RCC 7860 (cell line): ENCODE data around the gene TMEM120A.

Experiments
- DNase-seq: peaks from one replicate; pipeline ENCODE4 v3.0.0-alpha.2; 2015; ENCODE audit warnings: low spot score
- FAIRE-seq: peaks from 2 replicates; lab custom pipeline; 2012; peaks lifted over from hg19 to GRCh38; lab: Jason Lieb, UNC

Gene TMEM120A

DNA sequence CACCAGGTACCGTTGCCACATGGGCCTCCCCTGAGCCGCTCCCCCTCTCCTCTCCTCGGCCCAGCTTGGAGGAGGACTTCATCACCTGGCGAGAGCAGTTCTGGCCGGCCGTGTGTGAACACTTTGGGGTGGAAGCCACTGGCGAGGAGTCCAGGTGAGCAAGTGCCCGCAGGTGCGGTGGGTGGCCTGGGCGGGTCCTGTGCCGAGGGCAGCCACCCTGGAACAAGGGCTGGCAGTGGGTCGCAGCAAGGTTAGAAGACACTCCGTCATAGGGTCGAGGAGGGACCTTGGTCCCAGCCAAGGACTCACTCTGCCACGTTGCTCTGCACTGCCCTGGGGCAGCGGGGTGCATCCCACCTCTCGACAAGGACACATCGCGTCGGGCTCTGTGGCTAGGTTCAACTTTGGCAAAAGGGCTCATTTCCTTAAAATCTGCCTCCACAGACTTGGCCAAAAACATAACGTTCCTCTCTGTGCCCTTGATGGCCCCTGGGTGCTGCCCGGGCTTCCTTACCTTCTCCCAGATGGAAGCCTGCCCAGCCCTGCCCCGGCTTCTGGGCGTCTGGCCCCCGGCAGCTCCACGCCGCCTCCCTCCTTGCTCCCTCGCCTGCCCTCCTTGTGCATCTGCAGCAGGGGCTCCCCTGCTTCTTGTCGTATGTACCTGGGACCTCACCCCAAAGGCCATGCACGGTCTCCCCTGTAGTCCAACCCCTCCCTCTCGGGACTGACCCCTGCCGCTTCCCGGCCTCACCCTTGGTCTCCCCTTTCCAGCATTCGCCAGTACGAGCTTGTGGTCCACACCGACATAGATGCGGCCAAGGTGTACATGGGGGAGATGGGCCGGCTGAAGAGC, 12.7 kb downstream of the TMEM120A start:
- DNase-seq (no peak), FAIRE-seq (no peak)

DNA sequence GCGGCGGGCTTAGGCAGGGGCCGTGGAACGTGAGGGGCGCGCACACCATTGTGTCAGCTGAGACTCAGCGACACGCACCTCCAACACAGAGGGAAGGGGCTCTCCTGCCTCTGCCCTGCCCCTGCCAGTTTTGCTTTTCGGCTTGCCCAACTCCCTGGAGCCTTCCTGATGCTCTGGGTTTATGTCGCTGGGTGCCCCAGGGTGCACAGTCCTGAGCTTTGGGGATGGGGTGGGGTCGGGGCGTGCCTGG, 13.3 kb downstream of the TMEM120A start:
- no peak for DNase-seq
- FAIRE-seq: no peak

DNA sequence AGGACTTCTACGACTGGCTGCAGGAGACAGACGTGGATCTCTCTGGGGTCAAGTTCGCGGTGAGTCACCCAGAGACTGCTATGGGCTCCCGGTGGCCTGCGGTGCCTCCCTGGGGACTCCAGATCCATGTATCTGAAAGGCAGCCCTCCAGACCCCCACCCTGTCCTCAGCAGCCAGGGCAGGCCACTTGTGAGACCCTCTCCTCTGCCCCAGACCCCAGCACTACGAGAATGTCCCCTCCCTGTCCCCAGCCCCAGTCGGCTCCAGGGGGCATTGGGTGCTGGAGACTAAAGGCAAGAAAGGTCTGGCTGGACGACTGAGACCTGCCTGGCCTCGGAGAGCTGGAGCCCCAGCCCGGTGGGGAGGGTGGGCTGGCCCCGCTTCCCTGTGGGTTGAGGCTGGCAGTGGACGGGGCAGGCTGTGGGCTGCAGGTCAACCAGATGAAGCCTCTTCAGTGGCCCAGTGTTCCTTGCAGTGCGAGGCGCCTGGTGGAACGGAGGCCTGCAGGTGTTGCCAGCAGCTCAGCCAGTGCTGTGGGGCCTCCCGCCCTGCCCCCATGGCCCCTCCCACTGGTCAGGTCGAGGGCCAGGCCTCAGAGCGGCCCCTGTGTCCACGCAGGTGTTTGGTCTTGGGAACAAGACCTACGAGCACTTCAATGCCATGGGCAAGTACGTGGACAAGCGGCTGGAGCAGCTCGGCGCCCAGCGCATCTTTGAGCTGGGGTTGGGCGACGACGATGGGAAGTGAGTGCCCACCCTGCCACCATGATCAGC, 13.8 kb downstream of the TMEM120A start:
- DNase-seq: no peak
- no peak for FAIRE-seq

DNA sequence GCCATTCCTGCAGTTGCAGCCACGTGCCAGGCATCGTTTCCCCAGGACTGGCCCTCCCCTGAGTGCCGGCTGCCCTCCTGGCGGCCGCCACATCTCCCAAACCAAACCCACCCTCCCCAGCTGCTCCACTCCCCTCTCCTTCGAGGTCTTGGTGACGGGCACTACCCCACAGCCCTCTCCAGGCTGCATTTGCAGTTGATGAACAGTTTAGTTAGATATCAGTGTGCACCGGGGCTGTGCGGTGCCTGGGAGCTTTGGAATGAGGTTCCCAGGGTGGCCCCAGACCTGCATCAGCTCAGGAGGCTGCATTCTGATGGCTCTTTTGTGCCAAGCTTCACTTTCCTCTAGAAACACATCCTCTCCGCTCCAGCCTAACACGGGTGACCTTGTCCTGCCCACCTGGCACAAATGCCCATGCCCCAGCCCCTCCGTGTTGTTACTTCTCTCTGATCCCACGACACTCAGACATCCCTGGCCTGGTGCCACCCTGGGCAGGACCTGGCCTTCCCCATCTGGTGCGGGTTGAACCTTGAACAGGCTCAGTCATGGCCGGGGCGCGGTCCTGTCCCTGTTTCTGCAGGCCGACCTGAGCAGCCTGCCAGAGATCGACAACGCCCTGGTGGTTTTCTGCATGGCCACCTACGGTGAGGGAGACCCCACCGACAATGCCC, 14.5 kb downstream of the TMEM120A start:
- peak; percentile 85 for FAIRE-seq

DNA sequence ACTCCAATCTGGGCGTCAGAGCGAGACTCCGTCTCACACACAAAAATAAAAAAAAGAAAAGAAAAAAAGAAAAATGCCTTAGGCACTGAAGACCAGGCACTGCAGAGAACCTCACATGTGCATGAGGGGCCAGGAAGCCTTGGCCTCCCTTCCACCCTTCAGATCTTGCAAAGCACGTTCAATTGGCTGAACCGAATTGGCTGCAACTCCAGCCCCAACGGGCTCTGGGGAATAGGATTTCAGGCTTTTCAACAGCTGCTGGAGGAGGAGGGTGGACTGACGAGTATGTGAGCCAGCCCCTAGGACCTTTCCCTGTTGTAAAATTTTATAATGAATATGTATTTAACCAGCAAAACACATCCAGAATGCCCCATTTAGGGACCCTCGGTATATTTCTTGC, 16.7 kb downstream of the TMEM120A start:
- FAIRE-seq (no peak), DNase-seq (no peak)

More for the DNA sequence above, 14.5 kb downstream of the TMEM120A start:
- peak; percentile 83 for DNase-seq

DNA sequence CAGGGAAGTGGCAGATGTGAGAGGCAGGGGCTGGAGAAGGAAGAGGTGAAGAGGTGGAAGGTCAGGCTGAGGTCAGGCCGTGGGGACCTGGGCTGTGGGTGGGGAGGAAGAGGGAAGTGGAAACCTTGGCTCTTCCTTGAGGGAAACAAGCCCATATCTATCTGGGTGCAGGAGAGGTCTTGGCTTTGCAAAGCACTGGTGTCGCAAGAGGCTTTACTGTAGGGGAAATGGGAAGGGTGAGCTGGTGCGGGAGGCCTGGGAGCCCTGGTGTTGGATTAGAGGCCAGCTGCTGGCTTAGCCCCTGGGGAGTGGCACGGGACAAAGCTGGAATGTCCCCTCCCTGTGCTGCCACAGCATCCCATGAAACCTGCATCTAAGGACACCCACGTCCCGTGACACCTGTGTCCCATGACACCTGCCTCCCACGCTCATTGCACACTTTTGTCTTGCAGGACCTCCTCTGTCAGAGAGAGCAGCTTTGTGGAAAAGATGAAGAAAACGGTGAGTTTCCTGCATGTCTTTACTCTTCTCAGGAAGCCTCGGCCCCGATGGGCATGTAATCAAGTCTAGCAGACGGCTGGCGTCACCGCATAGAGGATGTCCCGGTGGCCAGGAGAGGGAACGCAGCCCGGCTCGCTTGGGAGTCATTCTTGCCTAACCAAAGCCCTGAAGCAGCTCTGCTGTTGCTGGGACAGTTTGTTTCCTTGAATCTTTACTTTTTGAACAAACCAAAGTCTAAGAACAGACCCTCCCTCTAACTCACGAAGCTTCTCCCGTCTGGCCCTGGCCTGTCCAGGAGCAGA, 22.2 kb downstream of the TMEM120A start:
- DNase-seq (no peak), FAIRE-seq (no peak)

DNA sequence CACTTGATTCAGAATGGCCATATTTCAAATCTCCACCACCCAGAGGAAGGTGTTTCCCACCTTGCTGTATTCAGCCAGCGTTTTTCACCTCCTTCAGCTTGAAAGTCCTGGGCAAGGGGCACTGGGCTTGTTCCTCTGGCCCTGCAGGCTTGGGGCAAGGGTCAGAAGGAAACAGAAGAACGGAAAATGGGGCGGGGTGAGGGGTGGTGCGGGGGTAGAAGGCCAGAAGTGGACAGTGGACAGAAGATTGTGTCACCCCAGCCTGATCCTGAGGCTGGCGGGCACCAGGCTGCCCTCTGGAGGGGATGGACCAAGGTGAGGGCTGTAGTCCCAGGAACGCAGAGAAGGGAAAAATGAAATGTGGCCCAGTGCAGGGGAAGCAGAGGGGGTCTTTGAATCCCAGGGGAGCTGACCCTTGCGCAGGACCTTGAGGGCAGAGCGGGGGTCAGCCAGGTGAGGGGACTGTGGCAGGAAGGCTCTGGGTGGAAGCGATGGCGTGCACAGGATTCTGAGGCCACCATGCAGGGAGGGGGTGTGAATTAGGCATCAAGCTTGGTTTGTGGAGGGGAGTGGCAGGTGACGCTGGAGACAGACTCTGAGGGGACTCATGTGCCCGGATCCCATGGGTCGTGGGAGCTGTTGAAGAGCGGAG, 23.0 kb downstream of the TMEM120A start:
- no peak for FAIRE-seq

DNA sequence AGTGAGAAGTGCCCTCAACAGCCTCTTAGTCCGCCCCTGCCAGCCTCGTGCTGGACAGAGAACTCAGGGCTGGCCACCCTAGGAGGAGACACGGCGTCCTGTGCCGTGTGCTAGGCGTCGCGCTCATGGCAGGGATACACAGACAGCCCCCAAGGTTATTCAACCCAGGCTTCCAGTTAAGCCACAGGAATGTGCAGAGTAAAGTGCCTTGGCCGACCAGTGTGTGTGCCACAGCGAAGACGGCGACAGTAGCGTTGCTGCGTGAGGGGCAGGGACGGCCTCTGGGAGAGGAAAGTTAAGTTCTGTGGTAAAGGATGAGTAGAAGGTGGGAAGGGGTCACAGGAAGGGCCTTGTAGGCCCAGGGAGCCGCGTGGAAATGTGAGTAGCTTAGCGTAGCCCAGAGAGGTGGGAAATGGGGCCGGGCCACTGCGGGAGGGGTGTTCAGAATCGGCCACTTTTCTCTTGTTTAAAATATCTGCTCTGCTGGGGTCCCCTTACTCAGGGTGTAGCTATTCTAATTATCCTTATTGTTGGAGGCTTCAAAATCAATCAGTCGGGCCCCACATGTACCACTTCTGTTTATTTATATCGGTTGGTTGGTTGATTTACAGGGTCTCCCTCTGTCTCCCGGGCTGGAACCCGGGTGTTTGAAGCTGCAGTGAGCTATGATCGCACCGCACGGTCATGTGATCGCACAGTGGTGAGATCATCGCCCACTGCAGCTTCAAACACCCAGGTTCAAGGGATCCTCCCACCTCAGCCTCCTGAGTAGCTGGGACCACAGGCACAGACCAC, 24.5 kb downstream of the TMEM120A start:
- FAIRE-seq (peak; percentile 73), DNase-seq (peak; percentile 88)

More for the DNA sequence above, 23.0 kb downstream of the TMEM120A start:
- no peak for DNase-seq

DNA sequence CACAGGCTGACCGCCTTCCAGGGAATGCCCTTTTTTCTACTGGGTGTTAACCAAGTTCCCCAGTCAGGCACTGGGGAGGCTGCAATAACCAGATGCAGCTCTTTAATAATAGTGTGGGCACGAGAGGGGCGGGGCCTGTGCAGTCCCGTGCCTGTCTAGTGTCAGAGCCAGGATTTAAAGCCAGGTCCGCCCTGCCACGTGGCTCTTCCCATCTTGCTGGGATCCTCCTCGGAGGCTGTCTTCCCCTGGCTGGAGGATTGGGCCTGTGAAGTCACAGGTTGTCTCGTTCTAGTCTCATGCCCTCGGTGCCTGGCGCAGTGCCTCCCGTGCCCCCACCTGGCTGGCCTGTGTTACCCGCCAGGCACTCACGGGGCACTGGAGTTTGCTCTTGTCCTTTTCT, 25.2 kb downstream of the TMEM120A start:
- DNase-seq (no peak), FAIRE-seq (no peak)

DNA sequence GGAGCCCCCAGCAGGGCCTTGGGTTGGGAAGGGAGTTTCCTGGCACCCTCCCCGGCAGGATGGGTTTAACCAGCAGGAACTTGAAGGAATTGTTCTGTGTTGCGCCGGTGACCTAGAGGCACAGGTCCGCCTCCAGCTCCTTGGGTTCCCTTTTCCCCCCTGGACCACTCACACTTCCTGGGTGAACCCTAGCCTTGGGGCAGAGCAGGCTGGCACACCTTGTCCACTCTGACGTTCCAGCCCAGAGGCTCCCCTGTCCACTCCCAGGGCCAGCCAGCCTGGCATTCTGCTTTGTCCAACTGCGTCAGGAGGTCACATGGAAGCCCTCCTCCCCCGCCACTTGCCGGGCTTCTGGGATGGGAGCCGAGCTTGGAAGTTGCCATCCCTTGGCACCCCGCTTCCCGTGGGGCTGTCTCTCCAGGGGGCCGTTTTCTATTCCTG, 25.8 kb downstream of the TMEM120A start:
- DNase-seq: no peak
- no peak for FAIRE-seq

DNA sequence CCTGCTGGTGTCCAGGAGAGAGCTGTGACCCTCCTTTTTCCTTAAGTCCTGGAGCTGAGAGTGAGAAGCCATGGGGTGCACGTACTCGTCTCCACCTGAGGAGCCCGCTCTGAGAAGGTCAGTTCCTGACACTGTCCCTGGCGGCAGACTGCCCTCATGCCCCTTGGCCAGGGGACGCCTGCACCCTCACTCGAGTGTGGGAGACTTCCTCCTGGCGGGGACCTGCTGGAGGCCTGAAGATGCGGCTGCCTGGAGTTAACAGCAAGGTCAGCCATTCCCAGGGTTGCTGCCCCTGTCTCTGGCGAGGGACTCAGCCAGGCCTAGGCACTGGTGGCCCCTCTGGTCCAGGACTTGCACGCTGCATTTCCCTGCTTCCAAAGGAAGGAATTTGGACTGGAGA, 26.4 kb downstream of the TMEM120A start:
- FAIRE-seq: no peak

DNA sequence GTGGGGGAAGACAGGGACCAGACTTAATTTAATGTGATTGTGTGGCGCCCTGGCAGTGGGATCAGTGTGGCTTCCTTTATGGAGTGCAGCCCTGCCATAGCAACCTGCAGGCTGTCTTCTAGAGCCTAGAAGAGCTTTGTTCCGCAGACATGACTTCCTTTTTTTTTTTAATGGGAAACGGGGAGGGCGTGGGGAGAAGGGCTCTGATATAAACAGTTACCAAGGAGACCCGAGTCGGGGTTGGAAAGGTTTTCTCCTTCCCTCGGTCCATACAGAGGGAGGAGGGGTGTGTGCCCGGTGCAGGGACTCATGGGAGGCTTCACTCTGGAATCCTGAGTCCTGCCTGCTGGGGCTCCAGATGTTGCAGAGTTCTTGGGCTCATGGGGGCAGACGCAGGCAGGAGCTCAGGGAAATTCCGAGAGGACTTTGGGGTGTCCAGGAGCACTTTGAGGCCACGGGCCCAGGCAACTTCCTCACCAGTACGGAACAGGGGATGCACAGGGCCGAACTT, 26.9 kb downstream of the TMEM120A start:
- DNase-seq: no peak
- no peak for FAIRE-seq

More for the DNA sequence above, 26.4 kb downstream of the TMEM120A start:
- DNase-seq: no peak

DNA sequence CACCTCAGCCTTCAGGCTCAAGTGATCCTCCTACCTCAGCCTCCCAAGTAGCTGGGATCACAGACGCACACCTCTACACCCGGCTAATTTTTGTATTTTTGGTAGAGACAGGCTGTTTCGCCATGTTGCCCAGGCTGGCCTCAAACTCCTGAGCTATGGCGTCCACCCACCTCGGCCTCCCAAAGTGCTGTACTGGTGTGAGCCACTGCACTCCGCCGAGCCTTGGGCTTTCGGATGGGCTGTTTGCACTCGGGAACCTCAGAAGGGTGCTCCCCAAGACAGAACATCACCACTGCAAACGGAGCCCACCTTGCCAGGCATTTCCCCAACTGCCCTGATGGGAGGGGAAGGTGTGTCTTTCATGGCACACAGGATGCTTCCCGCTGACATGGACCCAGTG, 27.3 kb downstream of the TMEM120A start:
- FAIRE-seq: no peak
- no peak for DNase-seq

DNA sequence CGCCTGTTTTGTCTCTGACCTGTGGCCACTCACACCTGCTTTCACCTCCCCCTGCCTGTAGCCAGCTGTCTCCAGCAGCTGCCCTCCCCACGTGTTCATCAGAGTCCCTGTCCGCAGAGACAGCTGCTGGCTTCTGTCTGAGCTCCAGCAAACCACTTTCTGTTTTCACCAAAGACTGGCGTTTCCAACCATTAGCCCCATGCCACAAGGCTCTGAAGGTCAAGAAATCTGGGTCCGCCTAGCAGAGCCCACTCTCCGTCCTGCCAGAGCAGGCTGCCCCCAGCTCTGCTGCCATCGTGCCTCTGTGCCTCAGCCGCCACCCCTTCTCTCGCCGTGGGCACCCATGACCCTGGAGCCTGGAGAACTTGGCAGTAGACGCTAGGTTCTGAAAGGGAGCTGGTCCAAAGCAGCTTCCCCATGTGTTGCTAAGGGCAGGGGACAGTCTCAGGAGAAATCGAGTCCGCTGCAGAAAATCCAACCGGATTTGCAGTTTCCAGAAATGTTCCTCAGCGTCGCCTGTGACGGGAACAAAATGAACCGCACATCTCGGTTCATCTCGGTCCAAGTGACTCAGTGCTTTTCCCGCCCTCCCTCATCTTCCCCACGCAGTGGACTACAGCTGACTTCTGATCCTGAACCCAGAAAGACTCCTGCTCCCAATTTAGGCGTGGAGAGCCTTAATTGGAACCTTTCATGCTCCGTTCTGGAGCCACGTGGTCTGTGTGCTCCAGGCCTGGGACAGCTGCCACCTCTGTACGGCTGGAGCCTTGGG, 28.0 kb downstream of the TMEM120A start:
- FAIRE-seq (no peak), DNase-seq (no peak)

DNA sequence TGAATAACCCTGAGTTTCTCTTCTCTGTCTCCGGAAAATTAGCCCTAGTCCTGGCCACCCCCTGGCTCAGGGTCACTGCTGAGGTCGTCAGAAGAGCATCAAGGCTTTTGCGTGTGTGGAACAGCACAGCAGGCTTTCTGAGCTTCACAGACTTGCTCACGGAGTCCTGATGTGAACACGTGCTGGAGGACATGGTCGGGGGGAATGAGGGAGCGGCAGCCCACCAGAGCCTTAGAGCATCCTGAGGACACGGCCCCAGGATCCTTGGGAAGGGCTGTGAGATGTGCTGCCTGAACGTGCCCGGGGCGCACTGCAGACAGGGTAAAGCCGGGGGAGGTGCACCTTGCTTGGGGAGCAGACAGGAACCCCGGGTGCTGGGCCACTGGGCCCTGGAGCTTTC, 28.8 kb downstream of the TMEM120A start:
- DNase-seq (no peak), FAIRE-seq (no peak)

DNA sequence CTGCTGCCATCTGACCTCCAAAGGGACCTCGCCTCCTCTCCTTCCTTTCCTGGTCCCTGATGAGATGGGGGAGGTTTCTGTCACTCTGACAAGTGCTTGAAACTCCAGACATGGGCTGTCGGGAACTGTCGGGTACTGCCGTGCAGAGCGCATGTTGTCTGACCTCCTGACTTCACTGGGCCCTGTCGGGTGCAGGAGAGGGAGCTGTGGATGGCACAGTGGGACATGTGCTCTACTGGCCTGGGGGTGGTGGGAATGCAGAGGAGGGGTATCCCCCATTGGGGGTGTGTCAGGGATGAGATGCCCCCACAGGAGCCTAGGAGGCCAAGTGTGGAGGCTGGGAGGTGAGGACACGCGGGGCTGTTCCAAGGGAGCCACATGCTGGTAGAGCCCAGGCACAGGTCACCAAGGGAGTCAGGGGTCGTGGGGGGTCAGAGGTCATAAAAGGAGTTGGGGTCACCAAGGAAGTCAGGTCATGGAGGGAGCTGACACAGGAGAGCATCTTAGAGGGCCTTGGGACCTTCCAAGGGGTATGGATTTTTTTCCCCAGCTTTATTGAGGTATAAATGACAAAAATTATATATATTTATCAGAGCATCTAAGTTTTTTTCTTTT, 30.9 kb downstream of the TMEM120A start:
- FAIRE-seq: no peak
- DNase-seq: peak; percentile 52

DNA sequence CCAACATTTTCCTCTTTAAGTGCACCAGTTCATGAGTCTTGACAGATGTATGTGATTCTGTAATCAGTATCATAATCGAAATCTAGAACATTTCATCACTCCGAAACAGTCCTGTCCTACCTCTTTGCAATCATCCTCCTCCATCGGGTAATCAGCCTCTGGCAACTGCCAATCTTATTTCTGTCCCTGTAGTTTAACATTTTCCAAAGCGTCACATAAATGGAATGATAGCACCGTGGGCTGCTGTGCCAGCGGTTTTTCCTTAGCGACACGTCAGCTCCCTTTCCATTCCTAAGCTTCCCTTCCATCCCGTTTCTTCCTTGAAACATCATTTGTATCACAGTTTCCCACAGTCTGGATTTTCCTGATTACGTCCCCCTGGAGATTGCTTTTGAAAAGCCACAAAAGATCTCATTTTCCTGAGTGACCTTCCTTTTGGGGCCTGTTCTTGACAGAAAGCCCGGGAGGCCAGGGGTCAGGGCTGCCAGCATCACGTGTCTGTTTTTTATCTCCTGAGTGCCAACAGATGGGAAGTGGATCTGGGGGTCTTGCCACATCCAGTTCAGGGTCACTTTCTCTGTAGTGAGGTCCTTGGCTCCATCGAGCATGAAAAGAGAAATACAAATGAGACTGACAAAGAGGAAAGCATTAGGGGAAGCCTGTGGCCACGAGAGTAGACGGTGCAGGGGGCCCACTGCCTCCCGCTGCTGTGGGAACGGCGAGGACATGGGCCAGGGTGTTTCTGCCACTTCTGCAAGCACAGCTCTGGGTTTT, 31.6 kb downstream of the TMEM120A start:
- DNase-seq: peak; percentile 98
- FAIRE-seq: peak; percentile 98
